GM18505 (cell line): ENCODE measurements around the gene LRPAP1.
"Not testable (repeated sequence)": the region's sequence is repeated elsewhere in the genome, so short reads cannot be mapped to it uniquely, and the experiment has no call there.

Source experiments
- ATAC-seq: cut with Tn5 transposase; IDR thresholded peaks from one replicate; pipeline ENCODE4 v1.9.1; 2021; ENCODE audit not compliant: unreplicated experiment
- POLR2A ChIP-seq: IDR thresholded peaks from 4 replicates; pipeline ENCODE4 v1.6.1; 2011; ENCODE audit warnings: borderline replicate concordance; ENCODE audit not compliant: insufficient read depth, insufficient read length; ENCODE audit errors: extremely low read depth

LRPAP1 gene

DNA sequence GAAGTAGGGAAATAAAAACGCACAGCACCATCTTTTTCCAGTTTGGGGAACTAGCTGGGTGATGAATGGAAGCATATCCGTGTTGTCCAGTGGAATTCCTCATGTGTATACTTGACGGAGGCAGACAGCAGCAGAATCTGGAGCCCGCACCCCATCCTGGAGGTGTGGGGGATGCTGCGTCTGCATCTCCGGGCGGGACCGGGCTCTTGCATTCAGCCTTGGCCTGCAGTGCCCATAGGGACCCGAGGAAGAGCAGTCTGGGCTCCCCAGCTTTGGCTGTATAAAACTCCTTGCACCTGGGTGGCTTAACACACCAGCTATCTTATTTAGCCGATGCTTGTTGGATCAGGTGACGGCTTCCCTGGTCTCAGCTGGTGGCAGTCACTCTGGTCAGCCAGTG, 39.7 kb upstream of the LRPAP1 start:
- no peak for ATAC-seq
- TF ChIP-seq POLR2A, result no peak

DNA sequence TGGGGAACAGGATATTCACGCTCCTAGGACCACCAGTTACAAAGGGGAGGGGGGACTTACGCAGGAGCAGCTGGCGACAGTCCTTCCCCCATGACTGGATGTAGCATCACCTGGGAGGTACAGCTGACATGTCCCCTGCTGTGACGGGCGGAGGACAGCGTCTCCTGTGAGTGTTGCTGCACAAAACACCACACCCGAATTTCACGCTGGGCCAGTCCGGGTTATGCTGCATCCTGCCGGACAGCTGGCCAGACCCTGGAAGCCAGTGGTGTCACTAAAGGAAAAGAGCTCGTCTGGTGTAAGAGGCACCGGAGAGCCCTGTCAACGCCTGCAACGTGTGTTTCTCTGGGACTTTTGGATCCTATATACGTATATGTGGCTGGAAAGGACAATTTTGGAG, 38.7 kb upstream of the LRPAP1 start:
- not testable (repeated sequence) for ATAC-seq

DNA sequence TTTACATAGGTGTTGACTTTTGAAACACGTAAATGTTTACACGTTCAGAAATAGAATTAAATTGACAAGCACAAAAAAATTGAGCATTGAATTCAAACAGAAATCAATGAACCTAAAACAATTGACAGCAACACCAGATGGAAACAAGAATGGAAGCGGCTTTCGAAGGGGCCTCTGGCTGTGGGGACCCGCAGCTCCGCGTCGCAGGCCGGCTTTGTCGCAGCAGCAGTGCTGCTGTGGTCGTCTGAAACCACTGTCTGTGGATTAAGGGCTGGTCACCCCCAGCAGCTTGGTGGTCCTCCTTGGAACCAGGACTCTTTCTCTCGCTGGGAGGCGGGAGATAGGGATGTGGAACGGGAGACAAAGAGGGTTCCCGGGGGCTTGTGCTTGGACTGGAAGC, 37.4 kb upstream of the LRPAP1 start:
- not testable (repeated sequence) for ATAC-seq

DNA sequence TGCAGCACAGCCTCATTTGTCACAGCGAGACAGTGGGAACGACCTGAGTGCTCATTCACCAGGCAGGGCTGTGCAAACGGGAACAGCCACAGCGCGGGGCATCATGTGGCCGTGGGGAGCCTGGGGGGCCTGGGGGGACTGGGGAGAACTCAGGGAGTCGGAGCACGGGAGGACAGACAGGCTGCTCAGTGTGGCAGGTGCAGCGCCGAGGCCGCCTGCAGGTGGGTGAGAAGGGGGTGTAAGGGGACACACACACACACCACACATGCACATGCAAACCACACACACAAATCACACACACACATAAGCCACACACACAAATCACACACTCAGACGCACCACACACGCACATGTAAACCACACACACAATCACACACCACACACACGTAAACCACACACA, 34.5 kb upstream of the LRPAP1 start:
- ATAC-seq, result not testable (repeated sequence)

DNA sequence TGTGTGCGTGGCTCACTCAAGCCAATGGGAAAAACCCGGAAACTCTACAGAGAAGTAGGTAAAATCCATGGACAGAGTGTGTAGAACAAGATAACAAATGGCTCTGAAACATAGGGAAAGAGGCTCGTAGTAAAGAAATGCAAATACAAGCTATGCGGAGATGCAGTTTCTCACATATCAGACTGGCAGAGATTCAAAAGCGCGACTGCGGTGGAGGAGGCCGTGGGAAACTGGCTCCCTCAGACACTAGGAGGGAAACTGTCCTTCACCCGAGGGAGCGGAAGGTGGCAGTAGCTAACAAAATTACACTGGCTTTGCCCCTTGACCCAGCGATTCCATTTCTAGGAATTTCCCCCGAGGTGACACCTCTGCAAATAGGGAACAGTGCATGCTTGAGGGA, 34.1 kb upstream of the LRPAP1 start:
- ATAC-seq, result not testable (repeated sequence)

DNA sequence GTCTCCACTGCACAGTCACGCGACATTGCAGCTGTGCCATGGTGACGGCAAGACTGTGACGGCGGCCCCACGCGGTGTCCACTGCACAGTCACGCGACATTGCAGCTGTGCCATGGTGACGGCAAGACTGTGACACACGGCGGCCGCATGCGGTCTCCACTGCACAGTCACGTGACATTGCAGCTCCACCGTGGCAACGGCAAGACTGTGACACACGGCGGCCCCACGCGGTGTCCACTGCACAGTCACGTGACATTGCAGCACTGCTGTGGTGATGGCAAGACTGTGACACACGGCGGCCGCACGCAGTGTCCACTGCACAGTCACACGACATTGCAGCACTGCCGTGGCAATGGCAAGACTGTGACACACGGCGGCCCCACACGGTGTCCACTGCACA, 32.7 kb upstream of the LRPAP1 start:
- ATAC-seq, result not testable (repeated sequence)

DNA sequence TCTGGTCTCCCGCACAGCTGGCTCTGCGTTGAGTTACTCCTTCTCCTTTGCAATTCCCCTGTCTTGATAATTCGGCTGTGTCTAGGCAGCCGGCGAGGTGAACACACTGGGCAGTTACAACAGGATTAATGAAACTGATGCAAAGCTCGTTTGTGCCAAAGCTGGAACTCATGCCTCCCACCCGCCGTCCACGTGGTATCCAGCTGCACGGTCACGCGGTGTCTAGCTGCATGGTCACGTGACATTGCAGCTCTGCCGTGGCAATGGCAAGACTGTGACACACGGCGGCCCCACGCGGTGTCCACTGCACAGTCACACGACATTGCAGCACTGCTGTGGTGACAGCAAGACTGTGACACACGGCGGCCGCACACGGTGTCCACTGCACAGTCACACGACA, 31.2 kb upstream of the LRPAP1 start:
- no peak for TF ChIP-seq POLR2A
- ATAC-seq, result no peak

DNA sequence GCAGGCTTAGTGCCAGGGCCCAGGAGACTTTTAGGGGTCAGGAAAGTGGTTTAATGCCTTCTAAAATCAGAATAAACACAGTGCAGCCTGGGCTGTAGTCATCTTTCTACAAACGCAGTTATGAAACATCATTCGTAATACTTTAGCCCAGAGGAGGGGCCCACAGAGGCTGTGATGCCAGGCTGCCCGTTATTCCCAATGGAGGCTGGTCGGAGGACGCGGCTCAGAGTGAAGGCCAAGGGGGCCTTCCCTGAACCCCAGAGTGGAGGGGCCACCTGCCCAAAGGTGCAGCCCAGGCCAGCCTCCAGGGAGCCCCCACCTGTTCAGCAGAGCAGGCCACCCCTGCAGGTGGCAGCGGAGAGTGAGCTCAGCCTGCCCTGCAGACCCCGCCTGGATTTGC, 29.9 kb upstream of the LRPAP1 start:
- not testable (repeated sequence) for ATAC-seq

DNA sequence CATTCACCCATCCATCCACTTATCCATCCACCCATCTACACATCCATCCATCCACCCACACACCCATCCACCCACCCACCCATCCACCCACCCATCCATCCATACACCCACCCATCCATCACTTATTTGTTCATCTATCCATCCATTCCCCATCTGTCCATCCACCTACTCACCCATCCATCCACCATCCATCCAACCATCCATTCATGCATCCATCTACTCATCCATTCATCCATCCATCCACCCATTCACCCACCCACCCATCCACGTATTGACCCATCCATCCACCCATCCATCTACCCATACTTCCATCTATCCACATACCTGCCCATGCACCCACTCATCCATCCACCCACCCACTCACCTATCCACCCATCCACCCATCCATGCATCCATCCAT, 28.2 kb upstream of the LRPAP1 start:
- ATAC-seq, result not testable (repeated sequence)

DNA sequence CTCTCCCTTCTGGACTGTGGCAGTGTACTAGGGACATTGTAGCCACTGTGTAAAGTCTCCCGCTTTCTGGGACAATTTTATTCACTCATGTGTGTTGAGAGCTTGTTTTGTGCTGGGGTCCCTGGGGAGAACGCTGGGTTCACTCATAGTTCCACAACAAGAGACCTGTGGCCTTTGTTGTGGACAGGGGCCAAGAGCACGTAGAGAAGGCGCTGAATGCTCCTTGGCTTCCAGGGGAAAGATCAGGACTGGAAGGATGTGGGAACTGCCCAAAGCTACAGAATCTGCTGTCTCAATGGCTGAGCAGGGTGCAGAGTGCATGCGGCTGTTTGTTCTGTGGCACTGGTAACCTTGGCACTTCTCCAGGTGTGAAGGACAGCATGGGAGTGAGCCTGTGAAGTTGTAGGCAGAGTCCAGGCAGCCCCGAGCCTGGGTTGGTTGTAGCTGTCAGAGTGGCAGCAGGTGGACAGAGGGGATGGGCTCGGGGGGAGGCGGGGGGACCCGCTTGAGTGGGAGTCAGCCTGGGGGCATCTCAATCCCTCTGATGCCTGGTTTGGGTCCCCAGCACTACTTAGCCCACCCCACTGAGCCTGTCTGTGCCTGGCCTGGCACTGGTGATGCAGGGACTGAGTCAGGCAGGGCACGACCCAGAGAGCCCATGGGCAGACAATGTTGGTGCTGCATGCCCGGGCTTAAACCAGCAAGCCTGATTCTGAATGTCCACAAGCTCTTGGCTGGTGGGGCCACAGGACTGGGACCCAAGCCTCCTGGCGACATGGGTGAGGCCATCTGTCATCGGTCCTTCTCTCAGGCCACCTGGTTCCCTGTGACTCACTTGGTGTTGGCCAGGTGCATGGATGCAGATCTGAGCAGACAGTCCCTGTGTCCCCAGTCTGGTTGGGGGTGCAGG, 27.4 kb upstream of the LRPAP1 start:
- ATAC-seq, result not testable (repeated sequence)

DNA sequence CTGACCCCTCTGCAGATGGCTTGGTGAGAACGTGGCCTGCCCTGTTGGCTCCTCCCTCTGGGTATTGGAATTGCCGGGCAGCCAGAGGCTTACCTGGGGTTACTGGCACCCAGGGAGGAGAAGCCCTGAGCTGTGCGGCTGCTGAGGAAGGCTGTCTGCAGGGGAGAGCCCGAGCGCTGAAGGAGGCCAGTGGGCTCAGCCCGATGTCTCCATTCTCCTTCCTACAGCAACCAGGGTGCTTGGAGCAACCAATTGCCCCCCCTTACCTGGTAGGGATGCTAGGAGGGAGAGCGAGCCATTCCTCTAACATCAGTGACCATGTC, 26.3 kb upstream of the LRPAP1 start:
- ATAC-seq, result not testable (repeated sequence)

DNA sequence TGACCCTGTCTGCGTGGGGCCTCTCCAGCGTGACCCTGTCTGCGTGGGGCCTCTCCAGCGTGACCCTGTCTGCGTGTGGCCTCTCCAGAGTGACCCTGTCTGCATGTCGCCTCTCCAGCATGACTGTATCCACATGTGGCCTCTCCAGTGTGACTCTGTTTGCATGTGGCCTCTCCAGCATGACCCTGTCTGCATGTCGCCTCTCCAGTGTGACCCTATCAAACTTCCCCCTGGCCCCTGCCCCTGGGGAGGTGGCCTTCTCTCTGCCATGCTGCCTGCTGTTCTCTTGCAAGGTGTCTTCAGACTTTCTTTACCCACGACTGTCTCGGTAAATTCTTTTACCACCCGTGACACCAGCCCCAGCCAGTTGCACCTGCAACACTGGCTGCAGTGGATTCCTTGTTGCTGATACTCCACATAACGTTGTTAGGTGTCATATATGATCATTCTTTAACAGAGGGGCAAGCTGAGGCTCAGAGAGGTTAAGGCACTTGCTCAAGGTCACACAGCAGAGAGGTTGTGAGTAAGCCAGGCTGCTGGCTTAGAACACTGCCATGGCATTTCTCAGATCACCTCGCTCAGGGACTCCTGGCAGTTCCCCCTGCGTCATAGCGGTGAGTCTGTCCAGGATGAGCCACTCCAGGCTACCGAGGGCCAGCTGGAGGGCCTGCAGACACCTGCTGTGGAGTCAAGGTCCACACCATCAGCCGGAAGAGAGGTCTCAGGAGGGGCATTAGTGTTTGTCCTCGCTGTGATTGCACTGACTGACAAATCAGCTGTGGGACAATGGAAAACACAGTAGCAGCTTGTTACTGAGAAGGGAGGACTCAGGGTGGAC, 25.7 kb upstream of the LRPAP1 start:
- ATAC-seq, result not testable (repeated sequence)

DNA sequence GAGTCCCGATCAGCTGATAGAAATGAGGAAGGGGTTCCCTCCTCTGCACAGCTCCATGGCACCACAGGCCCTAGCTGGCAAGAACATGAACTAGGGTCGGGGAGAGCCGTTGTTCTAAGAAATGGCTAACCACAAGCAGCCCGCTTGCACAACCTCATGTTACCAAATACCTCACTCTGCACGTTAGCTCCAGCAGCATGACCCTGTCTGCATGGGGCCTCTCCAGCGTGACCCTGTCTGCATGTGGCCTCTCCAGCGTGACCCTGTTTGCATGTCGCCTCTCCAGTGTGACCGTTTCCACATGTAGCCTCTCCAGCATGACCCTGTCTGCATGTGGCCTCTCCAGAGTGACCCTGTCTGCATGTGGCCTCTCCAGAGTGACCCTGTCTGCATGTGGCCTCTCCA, 24.9 kb upstream of the LRPAP1 start:
- not testable (repeated sequence) for ATAC-seq

DNA sequence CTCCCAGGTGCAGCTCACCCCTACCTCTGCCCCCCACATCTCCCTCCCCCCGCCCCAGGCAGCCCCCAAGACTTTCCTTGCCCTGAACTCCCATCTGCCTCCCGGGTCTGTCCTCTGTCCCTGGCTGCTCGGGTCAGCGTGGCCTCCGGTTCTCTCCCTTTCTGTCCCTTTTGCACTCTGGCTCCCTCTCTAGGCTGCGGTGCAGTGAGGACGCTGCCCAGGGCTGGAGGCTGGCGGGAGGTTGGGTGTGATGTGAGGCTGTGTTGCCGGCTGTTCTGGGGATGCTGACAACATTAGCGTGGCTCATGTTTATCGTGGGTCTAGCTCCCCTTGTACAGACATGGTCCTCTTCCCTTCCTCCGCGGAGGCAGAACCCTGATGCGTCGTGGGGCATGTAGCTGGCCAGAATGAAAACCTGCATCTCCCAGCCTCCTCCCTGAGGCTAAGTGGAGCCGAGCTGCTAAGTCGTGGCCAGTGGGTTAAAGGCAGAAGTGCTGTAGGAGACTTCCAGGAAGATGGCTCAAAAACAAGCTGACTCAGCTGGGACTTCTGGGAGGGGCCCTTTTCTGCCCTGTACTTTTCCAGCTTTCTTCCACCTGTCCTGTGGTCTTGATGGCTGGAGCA, 24.1 kb upstream of the LRPAP1 start:
- ATAC-seq, result not testable (repeated sequence)

DNA sequence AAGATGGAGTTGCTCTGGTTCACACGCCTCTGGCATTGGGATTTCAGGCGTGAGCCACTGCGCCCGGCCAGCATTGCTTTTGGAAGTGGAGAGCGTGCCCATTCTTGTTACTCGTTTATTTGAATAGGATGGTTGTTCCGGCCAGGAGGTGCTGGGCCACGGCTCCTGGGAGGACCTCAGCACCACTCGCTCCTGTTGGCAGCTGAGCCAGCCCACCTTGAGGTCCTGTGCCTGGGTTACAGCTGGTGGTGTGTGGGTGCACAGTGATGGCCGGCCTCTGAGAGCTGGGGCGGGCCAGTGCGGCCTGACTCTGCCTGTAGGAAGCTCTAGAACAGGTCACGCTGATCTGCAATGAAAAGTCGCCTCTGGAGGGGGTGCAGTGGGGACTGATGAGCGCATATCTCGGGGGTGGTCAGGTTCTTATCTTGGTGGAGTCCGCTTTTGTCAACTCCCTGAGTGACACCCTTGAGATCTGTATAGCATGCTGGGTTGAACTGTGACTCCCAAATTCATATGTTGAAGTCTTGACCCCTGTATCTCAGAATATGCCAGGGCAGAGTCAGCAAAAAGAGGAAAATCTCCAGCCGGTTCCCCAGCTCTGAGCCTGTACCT, 23.3 kb upstream of the LRPAP1 start:
- ATAC-seq, result not testable (repeated sequence)

DNA sequence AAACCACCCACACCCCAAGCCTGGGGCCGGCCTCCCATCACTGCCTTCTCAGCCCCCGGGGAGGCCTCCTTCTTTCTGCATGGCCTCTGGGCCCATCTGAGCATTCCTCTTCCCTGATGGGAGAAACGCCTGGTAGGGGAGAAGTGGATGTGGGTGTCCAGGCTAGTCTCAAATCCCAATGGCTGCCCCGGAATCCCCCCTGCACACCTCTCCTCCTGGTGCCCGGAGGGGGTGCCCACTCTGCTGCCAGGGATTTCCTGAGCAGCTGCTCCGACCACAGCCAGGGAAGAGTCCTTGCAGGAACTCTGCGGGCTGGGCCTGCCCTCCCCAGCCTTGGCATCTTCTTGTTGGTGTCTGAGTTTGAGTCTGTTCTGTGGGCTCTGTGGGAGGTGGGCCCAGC, 19.1 kb upstream of the LRPAP1 start:
- ATAC-seq, result not testable (repeated sequence)

DNA sequence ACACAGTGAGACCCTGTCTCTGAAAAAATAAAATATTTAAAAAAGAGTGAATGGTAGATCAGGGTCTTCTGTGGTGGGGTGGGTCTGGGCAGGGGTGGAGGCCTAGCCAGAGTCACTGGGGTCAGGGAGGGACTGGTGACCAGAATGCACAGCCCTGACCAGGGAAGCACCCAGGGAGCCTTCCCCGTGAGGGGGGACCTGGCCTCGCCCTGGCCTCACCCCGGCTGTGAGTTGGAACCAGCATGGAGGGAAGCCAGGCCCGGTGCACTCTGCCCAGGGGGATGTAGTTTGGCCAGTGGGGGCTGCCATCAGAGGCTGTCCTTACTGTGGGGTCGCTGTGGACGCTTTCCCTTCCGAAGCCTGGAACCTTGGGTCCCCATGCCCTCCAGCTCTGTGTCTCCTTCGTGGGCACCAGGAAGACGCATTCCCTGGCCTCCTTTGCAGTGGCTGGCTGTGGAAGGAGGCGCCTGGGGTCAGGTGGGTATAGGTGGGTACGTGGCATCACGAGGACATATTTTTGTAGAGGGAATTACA, 18.6 kb upstream of the LRPAP1 start:
- not testable (repeated sequence) for ATAC-seq

DNA sequence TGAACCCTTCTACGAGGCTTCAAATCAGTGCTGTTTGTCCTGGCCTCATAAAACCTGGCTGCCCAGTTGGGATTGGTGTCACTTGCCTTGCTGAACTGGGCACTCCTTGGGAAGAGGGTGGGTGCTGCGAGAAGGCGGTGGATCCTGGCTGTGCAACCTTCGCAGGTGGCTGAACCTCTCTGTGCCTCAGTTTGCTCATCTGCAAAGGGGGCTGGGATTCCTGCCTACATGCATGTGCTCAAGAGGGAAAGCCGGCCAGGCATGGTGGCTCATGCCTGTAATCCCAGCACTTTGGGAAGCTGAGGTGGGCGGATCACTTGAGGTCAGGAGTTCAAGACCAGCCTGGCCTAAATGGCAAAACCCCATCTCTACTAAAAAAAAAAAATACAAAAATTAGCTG, 17.8 kb upstream of the LRPAP1 start:
- ATAC-seq, result not testable (repeated sequence)

DNA sequence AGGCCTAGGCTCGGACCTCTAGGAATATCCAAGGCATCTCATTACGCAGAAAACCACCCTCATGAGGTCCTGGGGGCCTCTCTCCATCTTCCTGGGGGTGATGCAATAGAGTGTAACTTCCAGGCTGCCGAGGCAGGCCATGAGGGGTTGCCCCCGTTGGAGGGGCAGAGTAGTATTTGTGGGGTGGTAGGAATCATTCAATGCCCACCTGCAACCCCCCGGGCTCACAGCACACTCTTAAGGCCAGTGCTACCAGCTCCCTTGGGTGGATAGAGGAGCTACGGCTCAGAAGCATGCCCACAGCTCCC, 17.4 kb upstream of the LRPAP1 start:
- ATAC-seq, result not testable (repeated sequence)

DNA sequence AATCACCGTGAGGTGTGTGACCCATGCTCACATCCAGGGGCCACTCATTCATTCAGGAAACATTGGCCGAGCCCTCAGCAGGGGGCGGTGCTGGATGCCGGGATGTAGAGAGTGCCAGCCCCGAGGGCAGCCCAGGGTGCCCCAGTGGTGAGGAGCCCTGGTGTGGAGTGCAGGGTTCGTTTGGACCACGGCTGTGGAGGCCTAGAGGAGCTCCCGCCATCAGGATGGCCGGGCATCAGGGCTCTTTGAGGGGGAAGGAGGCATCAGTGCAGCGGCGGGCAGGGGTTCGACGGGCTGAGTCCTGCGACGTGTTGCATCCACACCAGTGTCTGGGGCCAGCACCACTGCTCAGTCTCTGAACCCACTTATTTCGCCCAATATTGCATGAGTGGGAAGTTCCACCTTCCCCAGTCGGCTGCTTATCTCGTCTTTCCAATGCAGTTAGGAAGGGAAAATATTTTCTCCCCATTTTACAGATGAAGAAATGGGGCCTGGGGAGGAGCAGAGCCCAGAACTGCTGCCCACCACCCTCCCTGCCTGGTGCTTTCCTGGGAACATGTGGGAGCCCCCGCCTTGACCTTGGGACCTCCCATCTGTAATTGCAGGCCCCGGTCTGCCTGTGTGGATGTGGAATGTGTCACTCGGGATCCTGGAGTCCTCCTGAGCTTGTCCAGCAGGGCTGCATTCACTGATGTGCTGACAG, 16.9 kb upstream of the LRPAP1 start:
- not testable (repeated sequence) for ATAC-seq
